Gastrocnemius medialis (tissue), 4 donors: ENCODE measurements around the gene NFU1.

Experiments
- POLR2A ChIP-seq, 2 donors: fragments of 450-650 bp; IDR thresholded peaks; one replicate each; pipeline ENCODE4 v1.6.1; 2017; ENCODE audit warnings: antibody characterized with exemption in 2 of 2, mild to moderate bottlenecking in 2 of 2, moderate library complexity in 2 of 2
- TF ChIP-seq, protein P1 (sequence below), 5 experiments: fragments of 450-650 bp in 3 of 5; fragments of 200-600 bp in 2 of 5; sonication (generic) in 2 of 5; IDR thresholded peaks in 4 of 5; conservative IDR thresholded peaks in 1 of 5; 1 replicate in 4 of 5; 2 replicates in 1 of 5; pipeline ENCODE4 v1.5.1; 2016 to 2019; ENCODE audit warnings: antibody characterized with exemption in 5 of 5, mild to moderate bottlenecking in 3 of 5, moderate library complexity in 3 of 5

DNA sequence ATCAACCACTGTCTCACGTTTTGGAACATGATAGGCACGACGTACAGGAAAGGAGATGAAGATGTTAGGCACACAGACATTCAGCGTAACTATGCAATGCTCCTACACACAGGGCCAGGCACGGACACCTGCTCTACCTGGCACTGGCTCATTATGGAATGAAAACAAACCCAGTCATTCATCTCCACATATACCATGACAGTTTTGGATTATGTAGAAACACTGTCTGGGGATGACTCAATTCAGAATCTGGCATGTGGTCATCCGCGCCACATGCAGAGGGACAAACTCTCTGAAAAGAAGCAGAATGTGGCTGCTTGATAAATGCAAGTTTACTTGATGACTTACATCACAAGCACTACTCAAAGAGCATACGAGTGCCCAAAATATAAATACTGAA, 29.5 kb upstream of the NFU1 start:
- TF ChIP-seq, protein P1, sequence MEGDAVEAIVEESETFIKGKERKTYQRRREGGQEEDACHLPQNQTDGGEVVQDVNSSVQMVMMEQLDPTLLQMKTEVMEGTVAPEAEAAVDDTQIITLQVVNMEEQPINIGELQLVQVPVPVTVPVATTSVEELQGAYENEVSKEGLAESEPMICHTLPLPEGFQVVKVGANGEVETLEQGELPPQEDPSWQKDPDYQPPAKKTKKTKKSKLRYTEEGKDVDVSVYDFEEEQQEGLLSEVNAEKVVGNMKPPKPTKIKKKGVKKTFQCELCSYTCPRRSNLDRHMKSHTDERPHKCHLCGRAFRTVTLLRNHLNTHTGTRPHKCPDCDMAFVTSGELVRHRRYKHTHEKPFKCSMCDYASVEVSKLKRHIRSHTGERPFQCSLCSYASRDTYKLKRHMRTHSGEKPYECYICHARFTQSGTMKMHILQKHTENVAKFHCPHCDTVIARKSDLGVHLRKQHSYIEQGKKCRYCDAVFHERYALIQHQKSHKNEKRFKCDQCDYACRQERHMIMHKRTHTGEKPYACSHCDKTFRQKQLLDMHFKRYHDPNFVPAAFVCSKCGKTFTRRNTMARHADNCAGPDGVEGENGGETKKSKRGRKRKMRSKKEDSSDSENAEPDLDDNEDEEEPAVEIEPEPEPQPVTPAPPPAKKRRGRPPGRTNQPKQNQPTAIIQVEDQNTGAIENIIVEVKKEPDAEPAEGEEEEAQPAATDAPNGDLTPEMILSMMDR (IDR thresholded peaks at IDR 0.05 in 4 of 5, conservative IDR thresholded peaks at IDR 0.05 in 1 of 5) = no peak
- no peak for TF ChIP-seq POLR2A (IDR thresholded peaks at IDR 0.05)
